ENCODE measurements around the gene SLC22A1. TPM values are rescaled to one million over a fixed set of nuclear protein-coding genes. Genes with fewer than 3 reads are reported as not detected.

Gene SLC22A1
- total and polyA plus RNA-seq, 2 of the 4 experiments (the other 2 are of a cell fraction), result 0.10 TPM; not detected in 1

GRCh38 chr6:160137130-160137988 is 15.7 kb downstream of the SLC22A1 start:
- H3K9me1 ChIP-seq (ENCODE audit: insufficient read depth, low read length), result peaks cover 6% of the 10 kb centered on the region; the same call in 1 of the 2 replicates
- ATAC-seq (ENCODE audit: low read depth), result no peak

More at GRCh38 chr6:160137130-160137988, 15.7 kb downstream of the SLC22A1 start:
- H3K4me3 ChIP-seq (ENCODE audit: insufficient read depth, low read depth, low read length), result no peak overlapping the region
- H3K4me1 ChIP-seq (ENCODE audit: control insufficient read depth, insufficient read depth, low read length), result peaks cover 15% of the 10 kb centered on the region
- no peak overlapping the region for H2AK5ac ChIP-seq (ENCODE audit: low read depth, low read length)
- ChIA-PET POLR2A (ENCODE audit: unreplicated experiment) (no interaction called here), CTCF (interaction anchor here (0.9 to 1.8 kb wide), 5 partner anchors 9 to 318 kb away, joined by 3 to 14 read pairs (median 3); no protein-coding TSS in a partner anchor)
- H3K79me1 ChIP-seq (ENCODE audit: low read depth in 1 of 2, low read length in 2 of 2), result no peaks in the 10 kb centered on the region
- no peak overlapping the region for H4K91ac ChIP-seq (ENCODE audit: insufficient read depth, low read depth, low read length)
- H2AK9ac ChIP-seq (replicated peaks; ENCODE audit: low read depth, low read length, poor library complexity), result no peak overlapping the region
- no peak overlapping the region for H3K9ac ChIP-seq (ENCODE audit: low read depth, low read length)
- no peak for DNase-seq
- H2BK5ac ChIP-seq (ENCODE audit: low read depth, low read length, poor library complexity, severe bottlenecking), result no peak overlapping the region
- TF ChIP-seq CTCF (conservative IDR thresholded peaks at IDR 0.05; ENCODE audit: low read depth, low read length), result no peak
- TF ChIP-seq BHLHE40 (IDR thresholded peaks at IDR 0.05; ENCODE audit: low read depth, low read length), result no peak
- TF ChIP-seq MAZ (IDR thresholded peaks at IDR 0.05; ENCODE audit: borderline replicate concordance, low read depth, low read length), result no peak
- no peak for TF ChIP-seq MXI1 (IDR thresholded peaks at IDR 0.05; ENCODE audit: borderline replicate concordance, low read depth, low read length)
- TF ChIP-seq RCOR1 (IDR thresholded peaks at IDR 0.05; ENCODE audit: insufficient replicate concordance, low read length), result no peak
- no peak for TF ChIP-seq POLR2A (IDR thresholded peaks at IDR 0.05; ENCODE audit: low read depth, low read length)
- TF ChIP-seq NFE2L2 (IDR thresholded peaks at IDR 0.05; ENCODE audit: low read depth, low read length), result no peak
- TF ChIP-seq ELK1 (IDR thresholded peaks at IDR 0.05; ENCODE audit: borderline replicate concordance, low read depth, low read length), result no peak
- no peak for TF ChIP-seq SMC3 (IDR thresholded peaks at IDR 0.05; ENCODE audit: low read depth, low read length)
- no peak for TF ChIP-seq RFX5 (IDR thresholded peaks at IDR 0.05; ENCODE audit: low read depth, low read length)
- no peak for TF ChIP-seq RAD21 (IDR thresholded peaks at IDR 0.05; ENCODE audit: low read length)
- no peak for TF ChIP-seq MAFK (IDR thresholded peaks at IDR 0.05; ENCODE audit: low read depth, low read length)
- TF ChIP-seq CHD1 (IDR thresholded peaks at IDR 0.05; ENCODE audit: low read depth, low read length), result no peak
- TF ChIP-seq USF2 (IDR thresholded peaks at IDR 0.05; ENCODE audit: low read depth, low read length), result no peak
- no peak for TF ChIP-seq FOS (IDR thresholded peaks at IDR 0.05; ENCODE audit: low read depth, low read length)
- H3K9me3 ChIP-seq (ENCODE audit: control insufficient read depth, insufficient read depth, low read length), result no peaks in the 10 kb centered on the region
- no peak overlapping the region for H3K23ac ChIP-seq (ENCODE audit: low read depth, low read length)
- no peak overlapping the region for H3K14ac ChIP-seq (replicated peaks; ENCODE audit: low read depth, low read length)
- no peak overlapping the region for H2BK20ac ChIP-seq (ENCODE audit: low read depth, low read length)
- in situ Hi-C loops (cut with MboI; ENCODE audit: low sequenced_read_pairs), result no loop called here
- no peak overlapping the region for H3K18ac ChIP-seq (ENCODE audit: low read depth, low read length)
- H4K5ac ChIP-seq (ENCODE audit: low read depth, low read length), result no peak overlapping the region
- no peaks in the 10 kb centered on the region for H3K27me3 ChIP-seq (ENCODE audit: control insufficient read depth, insufficient read depth, low read length)
- H3K56ac ChIP-seq (ENCODE audit: extremely low read depth, insufficient read depth, low read length), result no peak overlapping the region
- dilution Hi-C loops (cut with HindIII; ENCODE audit: low sequenced_read_pairs, unreplicated experiment), result no loop called here
- no peak overlapping the region for H3K4me2 ChIP-seq (ENCODE audit: low read depth, low read length)
- intact Hi-C loops (cut with micrococcal nuclease), result loop anchor here (5.0 kb wide), 1 partner anchor 395 kb away; no protein-coding TSS in a partner anchor
- no peaks in the 10 kb centered on the region for H3K36me3 ChIP-seq (ENCODE audit: control insufficient read depth, insufficient read depth, low read length)
- H4K8ac ChIP-seq (ENCODE audit: low read depth in 2 of 2, low read length in 2 of 2), result no peak overlapping the region
- no peak overlapping the region for H2AFZ ChIP-seq (replicated peaks; ENCODE audit: low read length, poor library complexity)
- 79% methylated on average over 5 of the region's 12 CpGs; no CpG with 5 or more reads in 1 of the 2 experiments for WGBS, 2 experiments (ENCODE audit: extremely low coverage in 2 of 2, insufficient read length in 1 of 2)
- H3K27ac ChIP-seq (ENCODE audit: insufficient read depth, low read length), result no peak overlapping the region
- BruUV-seq (replicated peaks), result no TSS peak
- no peak overlapping the region for H2BK120ac ChIP-seq (ENCODE audit: low read depth, low read length)
- no peak overlapping the region for H2BK15ac ChIP-seq (ENCODE audit: low read depth, low read length)
- H3K4ac ChIP-seq (ENCODE audit: low read depth, low read length), result no peak overlapping the region
- no peaks in the 10 kb centered on the region for H4K20me1 ChIP-seq (ENCODE audit: insufficient read depth, low read length)
